Cardiac muscle cell (in vitro differentiated cells and primary cell): ENCODE measurements around the gene ATP6V0D1. TPM values are rescaled to one million over a fixed set of nuclear protein-coding genes. Genes with fewer than 3 reads are reported as not detected.

Experiments
- DNase-seq, 2 donors: peaks; one replicate each; pipeline versions ENCODE4 v3.0.0 to v3.0.0-alpha.2; 2010 to 2017; ENCODE audit warnings: low read depth in 1 of 2, low spot score in 1 of 2
- H3K27ac ChIP-seq: fragments of 200-600 bp; sonication (generic); 2 replicates; pipeline ENCODE4 v1.5.1; 2016
- H3K27me3 ChIP-seq: fragments of 200-600 bp; sonication (generic); 2 replicates; pipeline ENCODE4 v1.6.0; 2016; ENCODE audit warnings: control low read depth
- H3K36me3 ChIP-seq: fragments of 200-600 bp; sonication (generic); 2 replicates; pipeline ENCODE4 v1.5.1; 2016; ENCODE audit warnings: control low read depth
- H3K4me1 ChIP-seq: fragments of 200-600 bp; sonication (generic); 2 replicates; pipeline ENCODE4 v1.8.1; 2017; ENCODE audit warnings: low read depth, mild to moderate bottlenecking, mixed run types
- H3K4me3 ChIP-seq: fragments of 200-600 bp; sonication (generic); 2 replicates; pipeline ENCODE4 v1.5.1; 2016; ENCODE audit warnings: mild to moderate bottlenecking
- H3K9me3 ChIP-seq: fragments of 200-600 bp; sonication (generic); 2 replicates; pipeline ENCODE4 v1.5.1; 2017; ENCODE audit warnings: low read depth, mild to moderate bottlenecking, control low read depth
- polyA plus RNA-seq: library from polyadenylated mRNA; unstranded; fragments of >200 nt; fragmentation: Nextera tagmentation; extraction: Ambion mirVana; gene quantifications from 2 replicates; pipeline ENCODE4 v1.2.1, GENCODE V29; 2016
- total RNA-seq: library from RNA; depleted of rRNA; stranded (reverse); fragments of >200 nt; gene quantifications from 2 replicates; pipeline ENCODE4 v1.2.3, GENCODE V29; 2016
- TF ChIP-seq, protein P1 (sequence below): IDR thresholded peaks from 2 replicates; pipeline ENCODE4 v1.5.1; 2012; ENCODE audit warnings: low read depth, mild to moderate bottlenecking, low read length

Gene ATP6V0D1
- total and polyA plus RNA-seq, 2 experiments from 2014 or later: 74.5 to 203 TPM

- DNase-seq: no peak
- H3K27ac ChIP-seq: no peak overlapping the region
- H3K36me3 ChIP-seq: no peaks in the 10 kb centered on the region
Observed at GRCh38 chr16:67405336-67405735, 75.6 kb downstream of the ATP6V0D1 start.

GRCh38 chr16:67404740-67405226, 76.2 kb downstream of the ATP6V0D1 start:
- H3K36me3 ChIP-seq: no peaks in the 10 kb centered on the region
- H3K27me3 ChIP-seq: no peaks in the 10 kb centered on the region
- no peak overlapping the region for H3K27ac ChIP-seq
- TF ChIP-seq, protein P1, sequence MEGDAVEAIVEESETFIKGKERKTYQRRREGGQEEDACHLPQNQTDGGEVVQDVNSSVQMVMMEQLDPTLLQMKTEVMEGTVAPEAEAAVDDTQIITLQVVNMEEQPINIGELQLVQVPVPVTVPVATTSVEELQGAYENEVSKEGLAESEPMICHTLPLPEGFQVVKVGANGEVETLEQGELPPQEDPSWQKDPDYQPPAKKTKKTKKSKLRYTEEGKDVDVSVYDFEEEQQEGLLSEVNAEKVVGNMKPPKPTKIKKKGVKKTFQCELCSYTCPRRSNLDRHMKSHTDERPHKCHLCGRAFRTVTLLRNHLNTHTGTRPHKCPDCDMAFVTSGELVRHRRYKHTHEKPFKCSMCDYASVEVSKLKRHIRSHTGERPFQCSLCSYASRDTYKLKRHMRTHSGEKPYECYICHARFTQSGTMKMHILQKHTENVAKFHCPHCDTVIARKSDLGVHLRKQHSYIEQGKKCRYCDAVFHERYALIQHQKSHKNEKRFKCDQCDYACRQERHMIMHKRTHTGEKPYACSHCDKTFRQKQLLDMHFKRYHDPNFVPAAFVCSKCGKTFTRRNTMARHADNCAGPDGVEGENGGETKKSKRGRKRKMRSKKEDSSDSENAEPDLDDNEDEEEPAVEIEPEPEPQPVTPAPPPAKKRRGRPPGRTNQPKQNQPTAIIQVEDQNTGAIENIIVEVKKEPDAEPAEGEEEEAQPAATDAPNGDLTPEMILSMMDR: no peak
- no peak overlapping the region for H3K4me3 ChIP-seq
- no peaks in the 10 kb centered on the region for H3K4me1 ChIP-seq
- no peaks in the 10 kb centered on the region for H3K9me3 ChIP-seq
- DNase-seq: no peak

More at GRCh38 chr16:67405336-67405735, 75.6 kb downstream of the ATP6V0D1 start:
- Histone ChIP-seq H3K9me3 (no peaks in the 10 kb centered on the region), H3K4me3 (no peak overlapping the region), H3K4me1 (no peaks in the 10 kb centered on the region), H3K27me3 (no peaks in the 10 kb centered on the region)
- TF ChIP-seq, protein P1: no peak

DNA sequence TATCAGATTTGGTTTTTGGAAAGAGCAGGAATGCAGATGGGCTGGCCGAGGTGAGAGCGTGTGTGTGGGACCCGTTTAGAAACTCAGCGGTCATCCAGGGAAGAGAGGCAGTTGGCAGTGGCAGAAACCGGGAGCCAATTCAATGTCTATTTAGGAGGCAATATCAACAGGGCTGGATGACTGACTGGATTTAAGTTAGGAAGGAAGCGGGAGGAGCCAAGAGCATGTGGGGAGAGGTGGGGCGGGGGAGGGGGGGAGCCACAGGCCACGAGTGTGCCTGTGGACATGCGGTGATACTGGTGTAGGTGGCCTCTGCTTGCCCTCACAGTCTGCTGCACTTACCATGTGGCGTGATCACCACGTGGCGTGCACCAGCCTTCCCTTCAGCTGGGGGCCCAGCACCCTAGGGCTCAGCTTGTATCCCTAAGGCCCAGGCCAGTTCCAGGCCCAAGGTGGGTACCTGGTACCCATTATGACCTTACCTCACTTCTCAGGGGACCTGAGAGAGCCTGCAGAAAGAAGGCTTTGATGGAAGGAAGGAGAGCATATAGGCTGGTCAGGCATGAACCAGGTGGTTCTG, 76.9 kb downstream of the ATP6V0D1 start:
- no peaks in the 10 kb centered on the region for H3K4me1 ChIP-seq
- no peak overlapping the region for H3K4me3 ChIP-seq
- H3K27me3 ChIP-seq: no peaks in the 10 kb centered on the region
- no peak overlapping the region for H3K27ac ChIP-seq
- TF ChIP-seq, protein P1: no peak
- H3K9me3 ChIP-seq: no peaks in the 10 kb centered on the region
- H3K36me3 ChIP-seq: no peaks in the 10 kb centered on the region
- no peak for DNase-seq

DNA sequence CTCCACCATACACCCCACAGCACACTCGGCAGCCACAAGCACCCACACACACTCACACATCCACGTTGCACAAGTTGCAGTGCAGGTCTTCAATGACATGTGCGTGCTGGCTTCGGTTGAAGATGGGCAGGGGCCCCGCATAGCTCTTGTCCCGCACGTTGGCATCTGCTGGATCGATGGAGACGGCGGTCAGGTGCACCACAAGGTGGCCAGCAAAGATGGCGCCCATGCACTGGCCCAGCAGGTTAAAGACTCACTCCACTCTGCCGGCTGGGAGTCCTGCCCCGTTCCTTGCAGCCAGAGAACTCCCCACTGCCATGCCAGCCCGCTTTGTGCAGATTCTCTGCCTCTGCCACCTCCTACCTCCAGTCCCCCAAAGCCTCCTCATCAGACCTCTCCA, 80.1 kb downstream of the ATP6V0D1 start:
- no peak for DNase-seq

GRCh38 chr16:67399749-67400704, 80.9 kb downstream of the ATP6V0D1 start:
- peaks cover 14% of the 10 kb centered on the region for H3K4me1 ChIP-seq
- H3K27ac ChIP-seq: no peak overlapping the region
- H3K4me3 ChIP-seq: no peak overlapping the region
- no peak for DNase-seq
- peaks cover 8% of the 10 kb centered on the region for H3K27me3 ChIP-seq
- TF ChIP-seq, protein P1: no peak
- H3K36me3 ChIP-seq: no peaks in the 10 kb centered on the region
- no peaks in the 10 kb centered on the region for H3K9me3 ChIP-seq

More for the DNA sequence above, 80.1 kb downstream of the ATP6V0D1 start:
- Histone ChIP-seq H3K4me3 (no peak overlapping the region), H3K4me1 (peaks cover 11% of the 10 kb centered on the region), H3K36me3 (no peaks in the 10 kb centered on the region), H3K27ac (no peak overlapping the region), H3K9me3 (no peaks in the 10 kb centered on the region), H3K27me3 (no peaks in the 10 kb centered on the region)
- TF ChIP-seq, protein P1: no peak
